ENCODE data around the gene SORBS2.

GRCh38 chr4:185778307-185778706 is 33.7 kb downstream of the SORBS2 start:
- no peak for TF ChIP-seq CTCF (IDR thresholded peaks at IDR 0.05)
- TF ChIP-seq EP300 (IDR thresholded peaks at IDR 0.05), result no peak
- TF ChIP-seq POLR2A (IDR thresholded peaks at IDR 0.05; ENCODE audit: low read depth), result no peak
- TF ChIP-seq POLR2AphosphoS5 (IDR thresholded peaks at IDR 0.05), result no peak
